Measurements from ENCODE around the gene LARGE2. TPM values are rescaled to one million over a fixed set of nuclear protein-coding genes. Genes with fewer than 3 reads are reported as not detected.

The LARGE2 gene
- total RNA-seq, 1 donor from 2014 or later = not detected

DNA sequence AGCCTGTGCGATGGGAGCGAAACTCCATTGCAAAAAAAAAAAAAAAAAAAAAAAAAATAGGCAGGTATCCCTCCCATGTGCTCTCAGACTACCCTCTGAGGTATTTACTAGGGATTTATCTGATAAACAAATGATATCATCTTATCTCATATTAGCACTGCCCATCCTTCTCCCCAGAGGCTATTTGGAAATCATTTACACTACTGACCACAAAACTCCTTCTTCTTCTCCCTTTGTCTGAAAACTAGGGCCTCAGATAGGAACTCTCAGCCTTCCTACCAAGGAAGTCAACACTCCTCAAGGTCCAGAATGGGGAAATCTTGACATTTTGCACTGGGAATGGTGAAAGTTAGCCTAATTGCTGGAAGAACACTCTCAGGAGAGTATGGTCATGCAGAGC, 46.4 kb downstream of the LARGE2 start:
- DNase-seq = no peak

DNA sequence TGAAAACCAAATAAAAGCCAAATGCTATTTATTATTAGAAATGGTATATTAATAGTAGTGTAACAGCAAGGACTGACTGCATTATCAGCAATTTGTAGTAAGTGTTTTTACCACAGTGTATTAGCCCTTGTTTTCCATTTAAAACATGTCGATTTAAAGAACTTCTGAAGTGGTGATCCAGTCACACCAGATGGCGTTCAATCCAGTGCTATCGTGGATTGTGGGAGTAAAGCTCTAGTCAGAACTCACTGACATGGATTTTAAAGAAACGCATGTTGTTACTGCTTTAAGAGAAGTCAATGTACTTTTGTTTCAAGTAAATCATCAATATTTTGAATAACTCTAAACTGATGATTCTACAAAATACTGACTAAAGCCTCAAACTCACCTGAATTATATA, 51.1 kb downstream of the LARGE2 start:
- DNase-seq = no peak

DNA sequence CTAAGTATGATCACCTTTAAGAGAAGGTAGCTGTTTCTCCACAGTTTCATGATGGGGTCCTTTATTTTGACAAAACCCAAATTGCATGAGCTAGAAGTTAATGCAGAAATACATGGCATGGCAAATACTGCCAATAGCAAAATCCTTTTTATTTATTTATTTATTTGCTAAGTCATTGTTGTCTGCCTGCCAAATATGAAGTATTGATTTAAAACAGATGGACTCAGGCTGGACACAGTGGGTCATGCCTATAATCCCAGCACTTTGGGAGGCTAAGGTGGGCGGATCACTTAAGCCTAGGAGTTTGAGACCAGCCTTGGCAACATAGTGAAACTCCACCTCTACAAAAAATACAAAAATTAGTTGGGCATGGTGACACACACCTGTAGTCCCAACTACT, 52.4 kb downstream of the LARGE2 start:
- DNase-seq = no peak

Other genes with a start within 250 kb of the LARGE2 start
- gene SLC35C1, start 117.5 kb upstream of the LARGE2 start, total RNA-seq = 4.8 and 14.2 TPM in 2 replicates
- 8.2 and 11.6 TPM in 2 replicates for gene CRY2, start 75.2 kb upstream of the LARGE2 start, total RNA-seq
- gene MAPK8IP1, start 37.0 kb upstream of the LARGE2 start, total RNA-seq = 2.2 and 3.1 TPM in 2 replicates
- 0.70 and 0.85 TPM in 2 replicates for gene FREY1, start 15.4 kb upstream of the LARGE2 start, total RNA-seq
- gene PEX16, start 4.8 kb upstream of the LARGE2 start, total RNA-seq = 28.9 and 33.4 TPM in 2 replicates
- 6.3 and 13.2 TPM in 2 replicates for gene PHF21A, start 198.8 kb downstream of the LARGE2 start, total RNA-seq

Measured in dermis blood vessel endothelial cell (primary cell).